NCI-H69 (cell line): Measurements from ENCODE around the gene MARCHF10.
"Not testable (repeated sequence)": the region's sequence is repeated elsewhere in the genome, so short reads cannot be mapped to it uniquely, and the experiment has no call there.

Source experiments
- DNase-seq: peaks from one replicate; lab custom pipeline; 2025; lab: John Stamatoyannopoulos, UW

MARCHF10 gene, protein sequence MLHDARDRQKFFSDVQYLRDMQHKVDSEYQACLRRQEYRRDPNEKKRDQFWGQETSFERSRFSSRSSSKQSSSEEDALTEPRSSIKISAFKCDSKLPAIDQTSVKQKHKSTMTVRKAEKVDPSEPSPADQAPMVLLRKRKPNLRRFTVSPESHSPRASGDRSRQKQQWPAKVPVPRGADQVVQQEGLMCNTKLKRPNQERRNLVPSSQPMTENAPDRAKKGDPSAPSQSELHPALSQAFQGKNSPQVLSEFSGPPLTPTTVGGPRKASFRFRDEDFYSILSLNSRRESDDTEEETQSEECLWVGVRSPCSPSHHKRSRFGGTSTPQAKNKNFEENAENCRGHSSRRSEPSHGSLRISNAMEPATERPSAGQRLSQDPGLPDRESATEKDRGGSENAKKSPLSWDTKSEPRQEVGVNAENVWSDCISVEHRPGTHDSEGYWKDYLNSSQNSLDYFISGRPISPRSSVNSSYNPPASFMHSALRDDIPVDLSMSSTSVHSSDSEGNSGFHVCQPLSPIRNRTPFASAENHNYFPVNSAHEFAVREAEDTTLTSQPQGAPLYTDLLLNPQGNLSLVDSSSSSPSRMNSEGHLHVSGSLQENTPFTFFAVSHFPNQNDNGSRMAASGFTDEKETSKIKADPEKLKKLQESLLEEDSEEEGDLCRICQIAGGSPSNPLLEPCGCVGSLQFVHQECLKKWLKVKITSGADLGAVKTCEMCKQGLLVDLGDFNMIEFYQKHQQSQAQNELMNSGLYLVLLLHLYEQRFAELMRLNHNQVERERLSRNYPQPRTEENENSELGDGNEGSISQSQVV

DNA sequence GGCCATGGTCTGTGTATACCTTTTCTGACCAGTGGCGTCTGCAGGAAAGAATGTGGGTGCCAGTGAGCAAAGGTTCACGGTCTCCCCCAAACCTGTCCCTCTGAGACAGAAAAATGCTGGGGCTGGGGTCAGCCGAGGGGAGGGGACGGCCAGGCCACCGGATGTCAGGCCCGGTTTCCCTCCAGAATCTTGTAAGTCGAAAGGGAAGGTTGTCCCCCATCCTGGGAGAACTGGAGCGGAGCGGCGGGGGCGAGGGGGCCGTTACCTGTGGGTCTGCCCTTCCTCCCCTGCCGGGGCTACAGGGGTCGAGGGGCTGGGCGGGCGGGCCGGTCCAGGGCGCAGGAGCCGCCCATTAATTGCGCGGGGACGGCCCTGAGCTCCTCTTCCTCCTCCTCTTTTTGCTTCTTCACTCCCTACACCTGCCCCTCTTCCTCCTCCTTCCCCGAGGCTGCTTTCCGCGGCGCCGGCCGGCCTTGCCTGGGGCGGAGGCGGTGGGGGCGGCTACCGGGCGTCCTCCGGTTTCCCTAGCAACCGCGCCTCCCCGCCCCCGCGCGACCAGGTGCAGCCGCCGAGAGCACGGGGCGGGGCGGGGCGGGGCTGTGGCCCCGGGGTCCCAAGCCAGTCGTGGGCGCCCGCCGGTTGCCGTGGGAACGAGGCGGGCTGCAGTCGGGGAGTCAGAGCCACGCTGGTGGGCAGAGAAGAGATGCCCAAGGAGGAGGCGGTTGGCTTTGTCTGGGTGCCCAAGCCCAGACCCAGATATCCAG is at the start of gene MARCHF10:
Gene MARCHF10 (minus strand): TSS at position 503 of the 764 bp plus-strand sequence. CDS start 6,579 bp downstream, outside the sequence.
- DNase-seq: peak; percentile 95

DNA sequence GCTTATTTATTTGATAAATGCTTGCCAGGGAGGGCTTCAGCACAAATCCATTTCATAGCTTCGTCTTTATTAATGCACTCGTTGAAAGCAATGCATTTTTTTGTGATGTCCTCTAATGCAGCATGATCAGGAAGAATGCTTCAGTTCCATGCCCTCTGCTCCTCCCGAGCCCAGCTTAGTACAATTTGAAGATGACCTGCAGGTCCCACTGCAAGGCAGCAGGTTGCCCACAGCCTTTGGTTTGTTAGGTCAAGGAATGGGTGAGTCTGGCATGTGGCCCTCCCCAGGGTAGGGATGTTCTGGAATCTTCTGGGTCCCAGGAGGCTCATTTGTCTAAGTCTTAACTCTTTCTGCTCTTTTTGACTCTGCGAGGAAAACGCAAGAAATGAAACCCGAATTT is 49.4 kb upstream of the MARCHF10 start:
- no peak for DNase-seq

DNA sequence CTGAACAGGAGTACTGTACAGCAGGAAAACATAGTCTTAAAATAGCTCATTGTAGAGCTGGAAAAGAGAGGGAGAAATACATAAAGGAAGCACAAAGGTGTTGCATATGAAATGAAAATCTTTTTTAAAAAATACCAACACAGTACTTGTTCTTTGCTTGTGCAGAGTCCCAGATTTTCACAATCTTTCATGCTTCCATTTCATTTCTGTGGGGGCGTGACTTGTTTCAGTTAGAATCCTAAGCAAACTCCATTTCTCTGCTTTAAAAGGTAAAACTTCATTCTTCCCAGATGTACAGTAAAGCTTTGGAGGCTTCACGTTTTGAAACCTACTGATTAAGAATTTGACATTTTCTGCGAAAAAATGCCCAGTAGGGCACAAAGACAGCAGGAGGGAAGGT is 48.5 kb upstream of the MARCHF10 start:
- no peak for DNase-seq

DNA sequence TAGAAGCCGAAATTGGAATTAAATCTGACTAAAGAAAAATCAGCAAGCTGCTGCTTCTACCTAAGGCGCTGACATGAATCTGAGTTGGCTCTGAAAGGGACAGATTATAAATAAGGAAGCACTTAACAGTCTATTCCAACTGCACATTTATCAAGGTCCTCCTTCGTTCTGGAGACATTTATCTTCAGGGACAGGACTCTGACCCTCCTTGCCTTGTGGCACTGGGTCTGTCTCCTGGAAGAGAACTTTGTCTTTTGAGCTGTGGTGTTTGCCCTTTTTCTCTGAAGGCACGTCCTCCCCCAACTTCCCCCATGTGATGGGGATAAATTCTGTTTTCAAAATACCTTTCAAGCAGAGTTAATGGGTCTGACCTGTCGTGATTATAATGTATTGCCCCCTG is 47.0 kb upstream of the MARCHF10 start:
- no peak for DNase-seq

DNA sequence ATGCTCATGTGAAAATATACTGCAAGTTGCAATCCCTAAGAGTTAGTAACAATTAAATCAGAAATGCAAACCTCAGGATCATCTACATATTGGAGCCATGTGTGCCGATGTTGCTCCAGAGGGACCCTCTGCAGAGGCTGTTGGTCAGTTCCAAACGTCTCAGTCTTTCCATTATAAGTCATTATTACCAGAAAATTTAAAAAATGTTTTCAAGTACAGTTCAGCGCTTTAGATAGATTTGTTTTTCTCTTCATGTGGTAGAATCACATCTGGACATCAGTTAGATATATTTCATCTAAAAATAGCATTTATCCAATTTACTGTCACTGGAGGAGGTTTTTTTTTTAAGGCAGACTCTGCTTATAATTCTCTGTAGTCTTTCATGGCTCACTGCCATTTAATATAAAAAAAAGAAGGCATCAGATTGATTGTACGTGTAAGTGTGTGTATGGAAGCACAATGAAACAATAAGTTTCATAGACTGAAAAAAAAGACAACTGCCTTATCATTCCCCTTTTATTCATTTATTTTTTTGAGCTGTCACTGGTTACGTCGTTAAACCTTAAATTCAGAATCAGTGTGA is 46.1 kb upstream of the MARCHF10 start:
- no peak for DNase-seq

DNA sequence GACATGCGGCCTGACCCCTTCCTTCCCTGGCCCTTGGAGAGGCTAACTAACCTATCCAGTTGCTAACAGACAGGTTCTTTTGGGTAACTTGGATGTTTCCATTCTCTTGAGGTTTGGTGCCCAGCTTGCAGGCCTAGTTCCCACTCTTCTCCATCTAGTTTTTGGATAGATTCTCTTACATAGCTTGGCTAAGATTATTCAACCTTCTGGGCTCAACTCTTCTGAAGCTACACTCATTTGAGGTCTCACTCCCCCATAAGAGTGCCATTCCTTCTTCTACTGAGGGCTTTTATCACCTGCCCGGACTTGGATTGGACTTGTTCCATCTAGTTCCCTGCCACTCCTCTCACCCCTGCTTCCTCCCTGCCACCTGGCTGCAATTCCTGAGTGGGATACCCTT is 44.1 kb upstream of the MARCHF10 start:
- DNase-seq: no peak

DNA sequence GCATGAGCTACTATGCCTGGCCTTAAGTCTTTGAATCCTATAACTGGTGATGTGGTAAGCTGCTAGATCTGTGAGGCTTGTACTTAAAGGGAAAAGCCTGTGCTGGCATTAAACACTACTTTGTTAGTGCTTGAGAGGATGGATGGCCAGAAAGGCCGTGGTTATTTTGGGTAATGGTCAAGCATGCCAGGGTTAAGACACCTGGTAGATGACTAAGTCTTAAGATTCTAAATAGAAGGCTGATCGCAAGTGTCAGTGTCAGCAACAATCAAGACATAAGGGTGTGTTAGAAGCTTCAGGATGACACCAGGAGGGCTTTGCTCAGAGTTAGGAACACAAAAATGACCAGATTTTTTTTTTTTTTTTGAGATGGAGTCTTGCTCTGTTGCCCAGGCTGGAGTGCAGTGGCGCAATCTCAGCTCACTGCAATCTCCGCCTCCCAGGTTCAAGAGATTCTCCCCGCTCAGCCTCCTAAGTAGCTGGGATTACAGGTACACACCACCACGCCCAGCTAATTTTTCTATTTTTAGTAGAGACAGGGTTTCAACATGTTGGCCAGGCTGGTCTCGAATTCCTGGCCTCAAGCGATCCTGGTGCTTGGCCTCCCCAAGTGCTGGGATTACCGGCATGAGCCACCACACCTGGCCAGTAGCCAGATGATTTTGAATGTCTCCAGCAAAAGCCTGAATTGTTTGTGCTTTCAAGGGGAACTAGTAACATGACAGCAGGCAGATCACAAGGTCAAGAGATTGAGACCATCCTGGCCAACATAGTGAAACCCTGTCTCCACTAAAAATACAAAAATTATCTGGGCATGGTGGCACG is 41.7 kb upstream of the MARCHF10 start:
- DNase-seq: not testable (repeated sequence)

DNA sequence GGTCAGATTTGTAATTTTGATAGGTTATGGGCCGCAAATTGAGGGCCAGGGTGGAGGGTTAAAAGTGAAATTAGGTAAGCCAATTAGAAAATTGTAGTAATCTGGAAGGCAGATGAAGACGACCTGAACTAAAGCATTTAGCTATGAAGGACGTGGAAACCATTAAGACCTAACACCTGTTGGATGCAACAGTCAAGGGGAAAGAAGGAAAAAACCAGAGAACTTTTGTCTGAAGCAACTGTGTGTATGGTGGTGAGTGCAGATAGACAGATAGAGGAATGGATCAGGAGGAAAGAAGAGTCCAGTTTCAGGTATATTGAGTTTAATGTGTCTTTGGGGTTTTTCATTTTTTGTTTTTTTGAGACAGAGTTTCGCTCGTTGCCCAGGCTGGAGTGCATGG is 40.2 kb upstream of the MARCHF10 start:
- DNase-seq: no peak

DNA sequence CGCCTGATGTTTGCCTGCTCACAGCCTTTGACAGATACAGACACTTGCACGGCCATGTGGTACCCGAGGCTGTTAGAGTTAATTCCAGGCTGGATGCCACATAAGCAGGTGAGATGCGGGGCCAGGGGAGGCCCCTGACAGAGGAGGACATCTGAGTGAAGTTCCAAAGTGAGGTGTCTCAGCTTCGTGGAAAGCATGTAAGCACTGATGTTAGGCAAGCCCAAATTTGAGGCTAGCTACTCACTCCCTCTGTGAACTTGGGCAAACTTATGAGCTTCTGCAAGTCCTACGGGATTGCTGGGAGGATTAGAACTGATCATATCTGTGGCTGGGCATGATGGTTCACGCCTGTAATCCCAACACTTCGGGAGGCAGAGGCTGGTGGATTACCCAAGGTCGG is 39.3 kb upstream of the MARCHF10 start:
- DNase-seq: no peak

DNA sequence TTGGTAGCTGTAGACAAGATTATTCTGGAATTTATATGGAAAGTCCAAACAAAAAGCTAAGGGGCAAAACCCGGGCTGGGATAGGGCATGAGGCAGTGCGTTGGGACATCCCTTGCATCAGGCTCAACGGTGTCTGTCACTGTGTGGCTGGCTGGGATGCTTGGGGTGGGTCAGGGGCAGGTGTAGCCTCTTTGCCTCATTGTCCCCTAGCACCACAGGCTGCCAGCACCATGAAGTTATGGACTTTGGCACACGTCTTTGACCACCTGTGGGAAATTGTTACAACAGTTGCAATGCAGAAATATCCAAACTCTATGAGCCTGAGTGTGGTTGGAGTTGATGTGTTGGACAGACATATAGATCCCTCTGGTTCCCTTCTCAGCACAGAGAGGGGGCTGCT is 32.8 kb upstream of the MARCHF10 start:
- no peak for DNase-seq

DNA sequence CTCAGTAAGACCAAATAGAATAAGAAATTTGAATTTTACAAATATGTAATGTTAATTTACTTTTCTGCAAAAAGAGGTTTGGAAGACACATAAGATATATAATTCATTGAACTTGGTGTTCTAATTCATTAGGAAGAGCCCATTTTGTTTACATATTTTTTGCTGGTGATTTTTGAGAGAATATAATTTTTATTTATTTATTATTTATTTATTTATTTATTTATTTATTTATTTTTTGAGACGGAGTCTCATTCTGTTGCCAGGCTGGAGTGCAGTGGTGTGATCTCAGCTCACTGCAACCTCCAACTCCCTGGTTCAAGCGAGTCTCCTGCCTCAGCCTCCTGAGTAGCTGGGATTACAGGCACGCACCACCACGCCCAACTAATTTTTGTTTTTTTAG is 25.7 kb upstream of the MARCHF10 start:
- not testable (repeated sequence) for DNase-seq

DNA sequence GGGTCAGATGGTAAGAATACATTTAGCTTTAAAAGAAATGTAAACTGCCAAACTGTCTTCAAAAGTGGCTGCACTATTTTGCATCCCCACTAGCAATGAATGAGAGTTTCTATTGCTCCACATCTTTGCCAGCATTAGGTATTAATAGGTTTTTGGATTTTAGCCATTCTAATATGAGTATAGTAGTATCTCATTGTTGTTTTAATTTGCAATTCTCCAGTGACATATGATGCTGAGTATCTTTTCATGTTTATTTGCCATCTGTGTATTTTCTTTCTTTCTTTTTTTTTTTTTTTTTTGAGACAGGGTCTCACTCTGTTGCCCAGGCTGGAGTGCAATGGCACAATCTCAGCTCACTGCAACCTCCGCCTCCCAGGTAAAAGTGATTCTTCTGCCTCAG is 24.3 kb upstream of the MARCHF10 start:
- no peak for DNase-seq

DNA sequence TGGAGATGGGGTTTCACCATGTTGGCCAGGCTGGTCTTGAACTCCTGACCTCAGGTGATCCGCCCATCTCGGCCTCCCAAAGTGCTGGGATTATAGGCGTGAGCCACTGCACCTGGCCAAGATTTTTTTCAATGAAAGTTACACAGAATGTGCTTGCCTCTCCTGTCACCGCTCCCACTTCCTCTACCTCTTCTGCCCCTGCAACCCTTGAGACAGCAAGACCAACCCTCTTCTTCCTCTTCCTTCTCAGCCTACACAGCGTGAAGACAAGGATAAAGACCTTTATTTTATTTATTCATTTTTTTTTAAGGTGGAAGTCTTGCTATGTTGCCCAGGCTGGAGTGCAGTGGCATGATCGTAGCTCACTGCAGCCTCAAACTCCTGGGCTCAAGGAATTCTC is 23.0 kb upstream of the MARCHF10 start:
- DNase-seq: not testable (repeated sequence)

DNA sequence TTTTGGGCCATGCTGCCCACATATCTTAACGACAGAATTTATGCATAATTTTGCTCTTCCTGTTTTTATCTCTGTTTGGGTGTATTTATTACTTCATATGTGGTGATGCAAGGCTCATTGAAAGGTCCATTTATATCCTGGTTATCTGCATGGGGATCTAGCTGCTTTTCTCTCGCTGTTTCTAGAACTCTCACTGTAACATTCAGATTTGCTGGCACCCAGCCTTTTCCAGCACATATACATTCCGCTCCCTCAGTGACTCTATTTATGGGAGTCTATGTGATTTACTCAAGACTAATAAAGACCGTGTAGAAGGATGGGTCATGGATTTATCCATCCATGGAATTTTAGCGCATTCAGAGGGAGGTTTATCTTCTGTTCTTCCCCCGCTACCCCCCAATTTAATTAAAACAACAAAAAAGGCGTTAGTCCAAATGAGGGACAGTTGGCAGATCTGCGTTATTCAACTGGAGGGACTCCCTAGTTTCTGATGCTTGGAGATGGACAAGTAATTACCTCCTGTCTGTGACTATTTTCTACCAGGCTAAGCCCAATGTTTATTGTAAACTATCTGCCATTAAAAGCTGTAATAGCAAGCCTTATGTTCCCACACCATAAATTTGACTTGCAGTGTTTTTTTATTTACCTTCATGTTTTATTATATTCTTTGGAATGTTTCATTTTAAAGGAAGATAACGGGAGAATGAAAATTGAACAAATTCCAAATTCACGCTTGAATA is 19.8 kb upstream of the MARCHF10 start:
- no peak for DNase-seq

DNA sequence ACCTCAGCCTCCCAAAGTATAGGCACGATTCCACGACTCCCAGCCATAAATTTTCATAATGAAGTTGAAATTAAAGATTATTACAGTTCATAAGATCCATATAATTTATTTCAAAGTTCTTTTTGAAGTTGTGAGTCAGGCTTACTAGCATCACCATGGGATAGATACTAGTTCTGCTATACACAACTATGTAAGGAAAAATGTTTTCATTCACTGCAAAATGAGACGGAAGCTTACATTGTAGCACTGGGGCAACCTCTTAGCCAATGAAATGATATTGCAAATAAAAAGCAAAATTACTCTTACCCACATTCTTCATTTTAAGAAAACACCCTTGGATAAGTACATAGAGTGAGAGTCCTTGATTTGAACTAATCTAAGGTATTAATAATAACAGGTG is 18.8 kb upstream of the MARCHF10 start:
- no peak for DNase-seq

DNA sequence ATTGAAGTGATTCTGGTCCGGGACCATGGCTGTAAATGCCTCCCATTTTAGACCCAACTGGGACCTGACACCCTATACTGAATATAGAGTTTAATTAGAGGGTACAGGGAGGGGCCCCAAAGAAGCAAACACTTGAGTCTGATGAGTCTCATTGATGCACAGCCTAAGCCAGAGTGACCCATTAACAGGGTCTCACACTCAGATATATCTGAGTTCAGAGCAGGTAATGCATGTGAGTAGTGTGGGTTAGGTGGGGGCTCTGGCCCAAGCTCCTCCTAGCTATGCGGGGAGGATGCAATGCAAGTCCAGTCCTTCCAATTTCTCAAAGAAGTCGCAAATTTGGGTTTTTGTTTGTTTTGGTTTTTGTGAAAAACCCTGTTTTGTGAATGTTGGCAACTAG is 17.1 kb upstream of the MARCHF10 start:
- no peak for DNase-seq

DNA sequence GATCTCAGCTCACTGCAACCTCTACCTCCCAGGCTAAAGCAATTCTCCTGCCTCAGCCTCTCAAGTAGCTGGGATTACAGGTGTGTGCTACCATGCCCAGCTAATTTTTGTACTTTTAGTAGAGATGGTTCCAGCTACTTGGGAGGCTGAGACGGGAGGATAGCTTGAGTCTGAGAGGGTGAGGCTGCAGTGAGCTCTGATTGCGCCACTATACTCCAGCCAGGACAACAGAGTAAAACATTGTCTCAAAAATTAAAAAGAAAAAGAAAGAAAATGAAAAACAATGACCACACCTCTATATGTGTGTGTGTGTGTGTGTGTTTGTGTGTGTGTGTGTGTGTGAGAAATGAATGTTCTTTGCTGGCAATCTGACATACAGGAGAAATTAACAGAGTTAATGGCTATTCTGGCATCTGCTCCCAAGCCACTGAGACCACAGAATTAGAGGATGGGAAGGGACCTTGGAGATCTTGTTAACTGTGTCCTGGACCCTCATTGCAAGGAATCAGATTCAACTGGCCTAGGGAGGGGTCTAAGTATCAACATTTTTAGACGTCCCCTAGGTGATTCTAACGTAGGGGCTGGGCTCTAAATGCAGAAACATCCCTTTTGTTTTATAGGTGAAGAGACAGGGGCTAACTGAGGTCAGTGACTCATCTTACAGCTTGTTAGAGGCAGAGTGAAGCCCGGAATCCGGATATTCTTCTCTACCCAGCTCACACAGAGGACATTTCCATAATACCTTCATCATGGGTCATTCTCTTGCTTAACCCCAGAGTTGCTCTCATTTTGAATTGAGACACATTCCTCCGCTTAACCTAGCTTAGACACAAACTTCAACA is 16.4 kb upstream of the MARCHF10 start:
- no peak for DNase-seq

DNA sequence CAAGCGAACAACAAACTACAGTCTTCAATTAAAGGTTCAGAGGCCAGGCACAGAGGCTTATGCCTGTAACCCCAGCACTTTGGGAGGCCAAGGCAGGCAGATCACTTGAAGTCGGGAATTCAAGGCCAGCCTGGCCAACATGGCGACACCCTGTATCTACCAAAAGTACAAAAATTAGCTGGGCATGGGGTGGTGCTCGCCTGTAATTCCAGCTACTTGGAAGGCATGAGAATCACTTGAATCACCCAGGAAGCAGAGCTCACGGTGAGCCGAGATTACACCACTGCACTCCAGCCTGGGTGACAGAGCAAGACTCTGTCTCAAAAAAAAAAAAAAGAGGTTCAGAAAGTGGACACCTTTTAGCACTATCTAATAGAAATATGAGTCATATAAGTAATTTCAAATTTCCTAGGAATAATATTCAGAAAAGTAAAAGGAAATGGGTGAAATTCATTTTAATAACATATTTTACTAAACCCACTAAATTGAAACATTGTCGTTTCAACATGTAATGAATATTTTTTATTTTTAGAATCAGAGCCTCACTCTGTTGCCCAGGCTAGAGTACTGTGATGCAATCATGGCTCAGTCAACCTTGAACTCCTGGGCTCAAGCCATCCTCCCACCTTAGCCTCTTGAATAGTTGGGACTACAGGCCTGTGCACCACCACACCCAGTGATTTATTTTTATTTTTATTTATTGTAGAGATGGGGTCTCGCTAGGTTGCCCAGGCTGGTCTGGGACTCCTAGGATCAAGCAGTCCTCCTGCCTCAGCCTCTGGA is 15.2 kb upstream of the MARCHF10 start:
- no peak for DNase-seq
